Activated naive CD4-positive, alpha-beta T cell treated with Interleukin-2 at 50 U/mL for 16 hours (primary cell): ENCODE results near the gene RGSL1.

Source experiments
- DNase-seq: peaks from one replicate; pipeline ENCODE4 v3.0.0-alpha.2; 2020

RGSL1 gene

DNA sequence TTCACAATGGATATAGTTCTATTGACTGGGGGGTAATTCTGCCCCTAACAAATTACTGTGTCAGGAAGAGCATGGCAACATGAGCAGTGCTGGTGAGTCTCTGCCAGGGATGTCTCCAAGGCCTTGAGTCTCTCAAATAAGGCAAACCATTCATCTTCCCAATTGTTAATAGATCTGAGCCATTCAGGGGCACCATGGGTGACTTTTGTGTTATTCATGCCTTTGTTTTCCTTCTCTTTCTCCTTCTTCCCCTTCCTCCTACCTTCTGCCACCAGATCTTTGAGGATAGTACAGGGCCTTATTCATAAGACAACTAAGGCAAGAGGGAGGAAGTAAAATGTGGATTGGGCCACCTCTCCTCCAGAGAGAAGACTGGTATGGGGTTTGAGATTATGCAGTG, at the start of gene RGSL1:
RGSL1 (plus strand) TSS at position 60 of the 400 bp plus-strand sequence; CDS start at position 80, 20 bp downstream.
- no peak for DNase-seq

DNA sequence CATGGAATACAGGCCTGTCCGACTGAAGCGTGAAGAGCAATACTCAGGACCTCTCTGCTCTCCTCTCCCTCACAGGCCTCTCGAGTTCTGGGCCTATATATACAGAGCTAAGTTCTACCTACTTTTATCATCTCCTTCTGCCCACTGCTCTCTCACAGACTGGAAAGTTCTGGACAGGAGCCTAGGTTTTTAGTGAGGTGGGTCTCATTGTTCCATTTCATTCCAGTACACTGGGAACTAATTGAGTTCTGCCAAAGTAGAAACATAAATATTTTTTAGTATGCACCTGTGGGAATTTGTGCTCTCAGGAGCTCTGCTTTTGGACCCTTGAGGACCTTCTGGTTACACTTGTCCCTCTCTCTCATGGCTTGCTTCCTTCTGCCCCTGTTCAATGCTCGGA, 49.4 kb upstream of the RGSL1 start, which contains the start of gene TEDDM1:
TEDDM1 (minus strand) TSS at position 101 of the 400 bp plus-strand sequence. CDS start 182 bp downstream, outside the sequence.
- no peak for DNase-seq

- DNase-seq, result no peak
Measured at GRCh38 chr1:182404781-182405180, 45.2 kb upstream of the RGSL1 start.

DNA sequence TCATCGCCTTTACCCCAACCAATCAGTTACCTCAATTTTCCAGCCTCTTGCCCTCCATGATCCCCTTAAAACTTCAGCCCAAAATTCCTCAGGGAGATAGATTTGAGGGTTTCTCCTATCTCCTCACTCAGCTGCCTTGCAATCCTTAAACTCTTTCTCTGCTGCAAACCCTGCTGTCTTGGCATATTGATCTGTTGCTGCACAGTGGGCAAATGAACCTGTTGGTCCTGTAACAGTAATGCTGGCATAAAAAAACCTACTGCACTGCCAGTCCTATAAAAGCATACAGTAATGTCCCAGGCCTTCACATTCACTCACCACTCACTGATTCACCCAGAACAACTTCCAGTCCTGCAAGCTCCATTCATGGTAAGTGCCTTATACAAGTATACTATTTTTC, 44.4 kb upstream of the RGSL1 start:
- DNase-seq, result no peak

DNA sequence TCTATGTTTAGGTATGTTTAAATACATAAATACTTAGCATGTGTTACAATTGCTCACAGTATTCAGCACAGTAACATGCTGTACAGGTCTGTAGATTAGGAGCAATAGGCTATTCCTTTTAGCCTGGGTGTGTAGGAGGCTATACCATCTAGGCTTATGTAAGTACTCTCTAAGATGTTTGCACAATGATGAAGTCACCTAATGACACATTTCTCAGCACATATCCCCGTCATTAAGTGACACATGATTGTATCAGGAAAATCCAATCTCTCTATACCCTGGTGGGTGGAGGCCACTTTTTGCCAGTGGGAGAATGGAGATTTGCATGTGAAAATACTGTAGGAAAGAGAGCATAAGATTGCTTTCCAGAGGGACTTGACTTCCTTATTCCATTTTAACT, 43.9 kb upstream of the RGSL1 start:
- DNase-seq, result no peak

GRCh38 chr1:182407724-182408123, 42.2 kb upstream of the RGSL1 start:
- DNase-seq, result no peak

- DNase-seq, result no peak
Measured at GRCh38 chr1:182408435-182409075, 41.4 kb upstream of the RGSL1 start.

DNA sequence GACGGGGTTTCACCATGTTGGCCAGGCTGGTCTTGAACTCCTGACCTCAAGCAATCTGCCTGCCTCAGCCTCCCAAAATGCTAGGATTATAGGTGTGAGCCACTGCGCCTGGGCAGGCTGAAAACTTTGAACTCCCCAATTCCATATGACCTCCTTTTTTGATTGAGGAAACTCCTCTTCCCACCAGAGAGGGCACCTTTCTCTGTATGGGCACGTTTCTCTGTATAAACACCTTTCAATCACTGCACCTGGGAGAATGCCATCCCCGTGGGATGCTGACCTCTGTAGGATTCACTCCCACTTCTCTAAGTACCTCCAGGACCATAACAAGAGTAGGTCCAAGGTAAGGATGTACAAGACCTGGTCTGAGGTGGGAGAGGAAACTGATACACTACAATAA, 39.8 kb upstream of the RGSL1 start:
- no peak for DNase-seq

DNA sequence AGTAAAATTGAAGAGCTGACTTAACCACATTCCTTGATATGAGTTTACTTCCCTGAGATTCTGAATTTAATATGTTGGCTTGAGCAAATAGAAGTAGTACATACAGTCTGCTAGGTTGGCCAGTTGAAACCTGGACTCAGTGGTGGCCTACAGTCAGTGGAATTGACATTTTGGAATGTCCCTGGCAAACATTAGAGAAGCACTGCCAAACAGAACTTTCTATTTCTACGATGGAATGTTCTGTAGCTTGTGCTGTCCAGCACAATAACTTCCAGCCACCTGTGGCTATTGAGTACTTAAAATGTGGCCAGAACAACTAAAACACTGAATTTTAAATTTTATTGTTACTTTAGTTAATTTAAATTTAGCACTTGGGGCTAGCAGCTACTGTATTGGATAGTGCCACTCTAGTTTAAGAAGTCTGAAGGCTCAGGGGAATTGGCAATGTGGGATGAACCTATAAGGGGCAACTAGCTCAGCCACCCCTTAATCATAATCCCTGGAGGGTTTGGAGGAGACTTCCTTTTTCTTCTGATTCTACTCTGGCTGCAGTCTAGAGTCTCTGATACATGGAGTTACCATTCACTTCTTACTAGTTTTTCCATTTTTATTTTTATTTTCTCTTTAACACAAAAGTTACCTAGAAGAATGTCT, 39.2 kb upstream of the RGSL1 start:
- DNase-seq, result no peak

DNA sequence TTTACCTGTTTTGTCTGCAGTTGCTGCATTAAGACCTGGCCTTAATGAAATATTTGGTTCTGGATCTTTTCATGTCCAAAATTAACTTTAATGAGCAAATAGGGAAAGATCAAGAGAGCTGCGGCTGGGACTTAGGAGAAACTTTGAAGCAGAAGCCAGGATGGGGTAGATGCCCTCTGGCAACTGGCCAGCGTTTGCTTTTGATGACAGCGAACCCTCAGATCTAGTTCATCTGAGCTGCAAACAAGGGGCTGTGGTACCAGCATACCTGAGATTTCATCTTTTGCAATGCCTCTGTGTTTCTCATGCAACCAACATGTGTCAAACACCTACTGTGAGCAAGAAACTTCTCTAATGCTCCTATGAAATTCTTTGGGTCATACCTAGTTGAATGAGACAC, 36.5 kb upstream of the RGSL1 start:
- DNase-seq, result no peak

- DNase-seq, result no peak
Measured at GRCh38 chr1:182413969-182414368, 36.0 kb upstream of the RGSL1 start.

GRCh38 chr1:182415789-182416188, 34.2 kb upstream of the RGSL1 start:
- no peak for DNase-seq

GRCh38 chr1:182426442-182427430, 23.2 kb upstream of the RGSL1 start:
- DNase-seq, result no peak

DNA sequence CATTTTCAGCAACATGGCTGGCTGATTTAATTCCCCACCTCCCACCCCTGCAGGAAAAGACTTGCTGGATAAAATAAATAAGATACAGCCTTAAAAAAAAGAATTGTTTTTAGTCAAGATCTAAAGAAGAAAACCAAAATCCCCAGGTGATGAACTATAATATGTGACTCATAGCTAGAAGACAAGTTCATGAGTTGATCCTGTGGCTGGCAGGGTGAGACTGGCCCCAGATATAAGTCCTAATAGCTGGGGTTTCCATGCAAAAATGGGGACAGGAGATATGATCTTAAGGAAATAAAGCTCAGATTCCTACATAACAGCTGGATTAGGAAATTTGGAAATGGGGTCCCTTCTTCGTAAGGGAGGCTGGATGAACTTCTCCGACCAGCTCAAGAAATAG, 21.9 kb upstream of the RGSL1 start:
- DNase-seq, result no peak

- peak; percentile 38 for DNase-seq
Measured at GRCh38 chr1:182430263-182431068, 19.5 kb upstream of the RGSL1 start.

DNA sequence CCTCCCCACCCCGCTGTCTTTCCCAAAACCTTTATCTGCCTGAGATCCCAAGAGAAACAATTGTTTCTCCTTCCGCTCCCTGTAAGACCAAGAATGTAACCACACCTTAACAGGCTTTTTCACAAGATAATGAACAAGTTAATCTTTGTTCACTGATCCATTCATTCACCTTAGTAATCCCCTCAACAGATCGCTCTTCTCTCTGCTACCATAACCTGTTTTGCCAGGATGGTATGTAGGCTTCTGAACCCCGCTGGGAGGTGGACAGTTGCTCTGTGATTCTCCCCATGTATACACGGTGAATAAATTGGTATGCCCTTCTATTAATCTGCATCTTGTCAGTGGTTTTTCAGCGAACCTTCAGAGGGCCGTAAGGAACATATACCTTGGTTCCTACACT, 18.7 kb upstream of the RGSL1 start:
- DNase-seq, result no peak

DNA sequence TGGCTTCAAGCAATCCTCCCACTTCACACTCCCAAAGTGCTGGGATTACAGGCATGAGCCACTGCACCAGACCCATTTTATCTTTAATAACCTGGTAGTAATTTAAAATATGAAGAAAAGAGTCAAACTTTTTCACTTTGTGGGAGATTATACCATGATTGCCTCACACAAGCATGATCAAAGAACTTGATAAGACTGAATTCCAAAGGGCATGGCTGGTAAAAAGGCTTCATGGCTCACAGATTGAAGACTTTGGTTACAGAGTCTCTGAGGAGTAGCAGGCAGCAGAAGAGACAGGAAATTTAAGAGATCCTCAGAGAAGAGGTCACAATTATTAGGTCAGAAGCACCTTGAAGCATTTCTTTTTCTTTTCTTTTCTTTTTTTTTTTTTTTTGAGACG, 16.4 kb upstream of the RGSL1 start:
- no peak for DNase-seq

DNA sequence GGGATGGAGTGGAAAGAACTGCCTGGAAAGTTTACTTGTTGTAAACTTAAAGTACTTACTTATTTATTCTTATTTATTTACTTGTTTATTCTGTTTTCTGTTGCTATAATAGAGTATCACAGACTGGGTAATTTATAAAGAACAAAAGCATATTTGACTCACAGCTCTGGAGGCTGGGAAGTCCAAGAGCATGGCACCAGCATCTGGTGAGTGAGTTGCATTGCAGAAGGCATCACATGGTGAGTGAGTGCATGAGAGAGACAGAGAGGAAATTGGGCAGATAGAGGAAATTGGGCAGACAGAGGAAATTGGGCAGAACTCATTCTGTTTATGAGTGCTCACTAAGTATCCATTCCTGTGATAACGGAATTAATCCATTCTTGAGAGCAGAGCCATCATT, 11.6 kb upstream of the RGSL1 start:
- DNase-seq, result no peak

- DNase-seq, result no peak
Measured at GRCh38 chr1:182441719-182442118, 8.2 kb upstream of the RGSL1 start.

DNA sequence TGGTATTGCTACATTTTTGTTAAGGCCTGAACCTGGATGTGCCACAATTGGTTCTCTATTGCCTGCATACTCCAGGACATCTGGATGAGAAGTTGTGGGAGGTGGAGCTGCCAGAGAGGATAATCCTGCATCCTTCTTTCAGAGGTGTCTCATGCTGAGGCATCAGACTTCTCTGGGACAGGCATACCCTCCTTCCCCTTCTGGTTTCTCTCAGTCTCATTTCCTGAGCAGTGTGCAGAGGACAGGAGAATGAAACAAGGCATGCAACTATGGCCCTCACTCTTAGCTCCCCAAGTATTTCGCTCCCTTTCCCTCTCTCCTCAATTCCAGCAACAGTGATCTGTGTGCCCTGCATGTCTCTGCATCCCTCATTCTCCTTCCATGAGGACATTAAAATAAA, 7.6 kb upstream of the RGSL1 start:
- DNase-seq, result no peak

DNA sequence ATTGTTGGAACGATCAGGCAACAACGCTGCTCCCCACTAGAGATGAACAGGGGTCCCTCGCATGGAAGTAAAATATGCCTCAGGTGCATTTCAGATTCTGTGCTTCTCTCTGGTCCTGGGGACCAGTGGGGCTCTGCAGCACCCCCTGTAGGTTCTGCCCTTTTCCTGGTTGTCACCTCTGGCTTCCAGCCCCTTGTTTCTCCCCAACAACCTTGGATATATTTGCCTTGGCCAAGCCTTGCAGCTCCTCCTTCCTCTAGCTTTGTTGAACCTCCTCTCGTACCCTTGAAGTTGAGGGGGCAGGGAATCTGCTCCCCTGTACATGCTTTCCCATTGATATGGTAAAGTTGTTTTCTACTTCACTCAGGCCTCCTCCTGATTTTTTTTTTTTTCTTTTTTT, 5.4 kb upstream of the RGSL1 start:
- DNase-seq, result no peak

- DNase-seq, result peak; percentile 4
Measured at GRCh38 chr1:182446033-182446669, 3.8 kb upstream of the RGSL1 start.
